Activated B cell treated with CpG ODN at 0.5 μM for 24 hours (primary cell): ENCODE measurements around the gene COL18A1. TPM values are rescaled to one million over a fixed set of nuclear protein-coding genes. Genes with fewer than 3 reads are reported as not detected.

Experiments used
- ATAC-seq: fragments of 200-7000 bp; cut with Tn5 transposase; one replicate; pipeline ENCODE4 v1.10.0; 2021; ENCODE audit warnings: low read depth, mild to moderate bottlenecking, moderate library complexity
- CTCF ChIA-PET: fragments of 350-600 bp; sonication (Branson Sonifier 250); formaldehyde crosslinking; loops from one replicate; lab custom pipeline; 2021; ENCODE audit warnings: antibody characterized with exemption; lab: Charles Lee
- POLR2A ChIA-PET: fragments of 350-600 bp; sonication (Branson Sonifier 250); formaldehyde crosslinking; loops from one replicate; lab custom pipeline; 2021; ENCODE audit warnings: antibody characterized with exemption; lab: Charles Lee
- DNase-seq: peaks from one replicate; pipeline ENCODE4 v3.0.0; 2022
- H3K27ac Mint-ChIP-seq: one replicate; pipeline ENCODE4 v1.8.0; 2020; ENCODE audit warnings: mixed read lengths
- H3K27me3 Mint-ChIP-seq: one replicate; pipeline ENCODE4 v1.8.0; 2021; ENCODE audit warnings: mixed read lengths
- H3K36me3 Mint-ChIP-seq: one replicate; pipeline ENCODE4 v1.8.0; 2021; ENCODE audit warnings: low read depth, mixed read lengths
- H3K4me1 Mint-ChIP-seq: one replicate; pipeline ENCODE4 v1.8.0; 2021; ENCODE audit warnings: mixed read lengths
- H3K4me3 Mint-ChIP-seq: one replicate; pipeline ENCODE4 v1.8.0; 2020; ENCODE audit warnings: mild to moderate bottlenecking, mixed read lengths
- H3K9me3 Mint-ChIP-seq: one replicate; pipeline ENCODE4 v1.8.0; 2020; ENCODE audit warnings: mixed read lengths
- CTCF ChIP-seq: fragments of 200-600 bp; IDR thresholded peaks from one replicate; pipeline ENCODE4 v1.8.0; 2022; ENCODE audit warnings: antibody characterized with exemption, mild to moderate bottlenecking
- intact Hi-C: fragments of 100-400 bp; cut with micrococcal nuclease; formaldehyde crosslinking; loops from one replicate; pipeline ENCODE4 v1.15.1; 2024
- total RNA-seq: library from RNA; stranded (reverse); gene quantifications from 2 replicates; pipeline ENCODE4 v1.2.3, GENCODE V29; 2022

COL18A1 gene
- total RNA-seq, 1 donor from 2014 or later = 1.6 TPM

GRCh38 chr21:45390121-45390751, 14.7 kb upstream of the COL18A1 start:
- POLR2A ChIA-PET = no interaction called here
- TF ChIP-seq CTCF = no peak
- intact Hi-C loops = no loop called here
- H3K27me3 Mint-ChIP-seq = peaks cover 16% of the 10 kb centered on the region
- H3K36me3 Mint-ChIP-seq = no peaks in the 10 kb centered on the region
- no peak overlapping the region for H3K4me3 Mint-ChIP-seq
- CTCF ChIA-PET = no interaction called here
- no peak for DNase-seq
- H3K9me3 Mint-ChIP-seq = no peaks in the 10 kb centered on the region
- no peak for ATAC-seq
- no peaks in the 10 kb centered on the region for H3K4me1 Mint-ChIP-seq
- no peak overlapping the region for H3K27ac Mint-ChIP-seq

GRCh38 chr21:45390831-45391742, 13.9 kb upstream of the COL18A1 start:
- ATAC-seq = no peak
- Mint-ChIP-seq H3K4me3 (no peak overlapping the region), H3K27me3 (peaks cover 16% of the 10 kb centered on the region), H3K27ac (no peak overlapping the region), H3K9me3 (no peaks in the 10 kb centered on the region), H3K36me3 (no peaks in the 10 kb centered on the region), H3K4me1 (no peaks in the 10 kb centered on the region)
- CTCF ChIA-PET = no interaction called here
- POLR2A ChIA-PET = no interaction called here
- intact Hi-C loops = no loop called here
- no peak for DNase-seq
- TF ChIP-seq CTCF = no peak

- Mint-ChIP-seq H3K36me3 (no peaks in the 10 kb centered on the region), H3K9me3 (no peaks in the 10 kb centered on the region), H3K4me1 (no peaks in the 10 kb centered on the region), H3K4me3 (no peak overlapping the region), H3K27ac (no peak overlapping the region), H3K27me3 (peaks cover 15% of the 10 kb centered on the region)
- DNase-seq = no peak
- CTCF ChIA-PET = no interaction called here
- ATAC-seq = no peak
- POLR2A ChIA-PET = no interaction called here
- intact Hi-C loops = no loop called here
- TF ChIP-seq CTCF = no peak
Observed at GRCh38 chr21:45391743-45392572, 13.0 kb upstream of the COL18A1 start.

- TF ChIP-seq CTCF = no peak
- ATAC-seq = no peak
- Mint-ChIP-seq H3K9me3 (no peaks in the 10 kb centered on the region), H3K36me3 (no peaks in the 10 kb centered on the region), H3K4me3 (no peak overlapping the region), H3K27ac (no peak overlapping the region), H3K4me1 (no peaks in the 10 kb centered on the region), H3K27me3 (peaks cover 14% of the 10 kb centered on the region)
- intact Hi-C loops = no loop called here
- ChIA-PET POLR2A (no interaction called here), CTCF (no interaction called here)
- no peak for DNase-seq
Observed at GRCh38 chr21:45392573-45392971, 12.4 kb upstream of the COL18A1 start.

- H3K36me3 Mint-ChIP-seq = no peaks in the 10 kb centered on the region
- no peak for TF ChIP-seq CTCF
- no peak overlapping the region for H3K27ac Mint-ChIP-seq
- peaks cover 14% of the 10 kb centered on the region for H3K27me3 Mint-ChIP-seq
- DNase-seq = no peak
- intact Hi-C loops = no loop called here
- no peaks in the 10 kb centered on the region for H3K9me3 Mint-ChIP-seq
- H3K4me3 Mint-ChIP-seq = no peak overlapping the region
- ChIA-PET CTCF (no interaction called here), POLR2A (no interaction called here)
- no peaks in the 10 kb centered on the region for H3K4me1 Mint-ChIP-seq
- ATAC-seq = no peak
Observed at GRCh38 chr21:45393021-45393420, 11.9 kb upstream of the COL18A1 start.
